ENCODE results near the gene IL10.

IL10 gene

GRCh38 chr1:206772243-206772937 is at the start of gene IL10:
TSS of gene IL10 (minus strand) at chr1:206772494. CDS start at chr1:206772435, 59 bp downstream.
- Histone ChIP-seq H3K9me3 (ENCODE audit: insufficient read depth, low read length) (no peaks in the 10 kb centered on the region), H3K4me3 (ENCODE audit: insufficient read length, low read depth) (no peak within 1 kb of the TSS), H3K9ac (ENCODE audit: insufficient read length, low read depth) (no peak within 1 kb of the TSS), H3K4me1 (ENCODE audit: insufficient read depth, insufficient read length) (peaks cover 17% of the 10 kb centered on the region), H3K36me3 (ENCODE audit: insufficient read depth, insufficient read length, low read length) (no peaks in the 10 kb centered on the region), H3K27me3 (ENCODE audit: insufficient read depth, insufficient read length) (peaks cover 1% of the 10 kb centered on the region)
- DNase-seq (ENCODE audit: low read depth, low spot score) = no peak
- TF ChIP-seq SUZ12 (IDR thresholded peaks at IDR 0.05; ENCODE audit: extremely low read depth, insufficient read depth, insufficient read length) (no peak), YY1 (IDR thresholded peaks at IDR 0.05; ENCODE audit: insufficient read depth, insufficient read length) (no peak), ZNF274 (IDR thresholded peaks at IDR 0.05; ENCODE audit: low read depth, low read length) (no peak)

GRCh38 chr1:206821493-206821892 is 49.2 kb upstream of the IL10 start:
- no peaks in the 10 kb centered on the region for H3K9me3 ChIP-seq (ENCODE audit: insufficient read depth, low read length)
- DNase-seq (ENCODE audit: low read depth, low spot score) = no peak
- H3K36me3 ChIP-seq (ENCODE audit: insufficient read depth, insufficient read length, low read length) = no peaks in the 10 kb centered on the region
- peaks cover 3% of the 10 kb centered on the region for H3K27me3 ChIP-seq (ENCODE audit: insufficient read depth, insufficient read length)
- H3K4me3 ChIP-seq (ENCODE audit: insufficient read length, low read depth) = no peak overlapping the region
- no peaks in the 10 kb centered on the region for H3K4me1 ChIP-seq (ENCODE audit: insufficient read depth, insufficient read length)
- TF ChIP-seq SUZ12 (IDR thresholded peaks at IDR 0.05; ENCODE audit: extremely low read depth, insufficient read depth, insufficient read length) = no peak
- TF ChIP-seq ZNF274 (IDR thresholded peaks at IDR 0.05; ENCODE audit: low read depth, low read length) = no peak
- H3K9ac ChIP-seq (ENCODE audit: insufficient read length, low read depth) = no peak overlapping the region

DNA sequence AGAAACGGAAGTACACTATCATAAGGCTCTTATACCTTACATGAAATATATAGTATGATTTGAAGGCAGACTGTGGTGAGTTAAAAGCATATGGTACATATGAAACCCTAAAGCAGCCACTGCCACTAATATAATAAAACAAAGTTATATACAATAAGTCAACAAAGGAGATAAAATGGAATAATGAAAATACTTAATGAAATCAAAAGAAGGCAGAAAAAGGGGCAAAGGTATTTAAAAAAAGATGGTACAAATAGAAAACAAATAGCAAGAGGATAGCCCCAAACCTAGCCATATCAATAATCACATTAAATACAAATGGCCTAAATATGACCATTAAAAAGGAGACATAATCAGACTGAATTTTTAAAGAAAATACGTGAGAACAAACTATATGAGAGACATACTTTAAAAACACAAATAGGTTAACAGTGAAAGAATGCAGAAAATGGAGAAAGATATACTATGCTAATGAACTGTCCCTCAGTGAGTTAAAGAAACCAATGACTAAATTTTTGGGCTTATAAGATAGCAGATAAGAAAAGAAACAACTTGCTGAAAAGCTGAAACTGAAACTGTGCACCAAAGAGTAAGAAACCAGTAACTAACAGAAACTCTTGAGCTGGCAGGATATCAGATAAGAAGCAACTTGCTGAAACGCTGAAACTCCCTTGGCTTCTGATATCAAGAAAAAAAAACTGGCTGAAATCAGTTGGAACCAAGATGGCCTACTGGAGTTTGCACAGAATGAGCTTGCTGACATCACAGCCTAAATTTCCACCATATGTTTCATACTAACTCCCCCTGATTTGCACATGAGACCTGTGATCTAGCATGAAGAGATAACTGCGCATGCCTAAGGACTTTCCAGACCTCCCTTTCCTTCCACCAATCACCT is 44.3 kb upstream of the IL10 start:
- Histone ChIP-seq H3K4me1 (ENCODE audit: insufficient read depth, insufficient read length) (no peaks in the 10 kb centered on the region), H3K9me3 (ENCODE audit: insufficient read depth, low read length) (peaks cover 14% of the 10 kb centered on the region), H3K36me3 (ENCODE audit: insufficient read depth, insufficient read length, low read length) (no peaks in the 10 kb centered on the region), H3K27me3 (ENCODE audit: insufficient read depth, insufficient read length) (no peaks in the 10 kb centered on the region), H3K9ac (ENCODE audit: insufficient read length, low read depth) (no peak overlapping the region), H3K4me3 (ENCODE audit: insufficient read length, low read depth) (no peak overlapping the region)
- TF ChIP-seq SUZ12 (IDR thresholded peaks at IDR 0.05; ENCODE audit: extremely low read depth, insufficient read depth, insufficient read length) = no peak
- no peak for TF ChIP-seq ZNF274 (IDR thresholded peaks at IDR 0.05; ENCODE audit: low read depth, low read length)
- no peak for TF ChIP-seq YY1 (IDR thresholded peaks at IDR 0.05; ENCODE audit: insufficient read depth, insufficient read length)
- no peak for DNase-seq (ENCODE audit: low read depth, low spot score)

DNA sequence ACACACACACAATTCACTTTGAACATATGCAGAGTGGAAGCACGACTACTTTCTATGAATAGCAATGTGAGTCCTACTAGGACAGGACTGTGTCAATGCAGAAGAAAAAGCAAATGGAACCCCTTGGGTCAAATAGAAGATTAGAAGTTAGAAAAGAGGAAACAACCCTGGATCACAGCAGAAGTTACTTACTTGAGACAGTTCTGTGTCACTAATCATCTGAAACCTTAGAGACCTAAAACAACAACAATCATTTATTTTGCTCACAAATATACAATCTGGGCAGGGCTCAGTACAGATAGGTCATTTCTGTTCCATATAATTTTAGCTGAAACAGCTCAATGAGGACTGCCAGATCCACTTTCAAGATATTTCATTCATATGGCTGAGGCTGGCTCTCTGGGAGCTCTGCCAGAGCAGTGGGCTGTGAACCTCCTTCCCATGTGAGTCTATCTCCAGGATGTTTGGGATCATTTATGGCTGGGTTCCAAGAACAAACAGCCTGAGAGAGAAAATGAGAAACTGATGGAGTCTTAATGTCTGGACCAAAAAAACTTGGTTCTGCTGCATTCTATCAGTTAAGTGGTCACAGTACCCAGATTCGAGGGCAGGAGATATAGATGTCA is 42.5 kb upstream of the IL10 start:
- no peak for DNase-seq (ENCODE audit: low read depth, low spot score)
- TF ChIP-seq SUZ12 (IDR thresholded peaks at IDR 0.05; ENCODE audit: extremely low read depth, insufficient read depth, insufficient read length) (no peak), YY1 (IDR thresholded peaks at IDR 0.05; ENCODE audit: insufficient read depth, insufficient read length) (no peak)

GRCh38 chr1:206812471-206812870 is 40.2 kb upstream of the IL10 start:
- Histone ChIP-seq H3K4me1 (ENCODE audit: insufficient read depth, insufficient read length) (no peaks in the 10 kb centered on the region), H3K9ac (ENCODE audit: insufficient read length, low read depth) (no peak overlapping the region), H3K4me3 (ENCODE audit: insufficient read length, low read depth) (no peak overlapping the region), H3K9me3 (ENCODE audit: insufficient read depth, low read length) (peaks cover 14% of the 10 kb centered on the region), H3K27me3 (ENCODE audit: insufficient read depth, insufficient read length) (no peaks in the 10 kb centered on the region), H3K36me3 (ENCODE audit: insufficient read depth, insufficient read length, low read length) (no peaks in the 10 kb centered on the region)
- no peak for DNase-seq (ENCODE audit: low read depth, low spot score)
- no peak for TF ChIP-seq YY1 (IDR thresholded peaks at IDR 0.05; ENCODE audit: insufficient read depth, insufficient read length)

More for the DNA sequence above, 42.5 kb upstream of the IL10 start:
- Histone ChIP-seq H3K4me3 (ENCODE audit: insufficient read length, low read depth) (no peak overlapping the region), H3K9me3 (ENCODE audit: insufficient read depth, low read length) (peaks cover 14% of the 10 kb centered on the region), H3K4me1 (ENCODE audit: insufficient read depth, insufficient read length) (no peaks in the 10 kb centered on the region), H3K36me3 (ENCODE audit: insufficient read depth, insufficient read length, low read length) (no peaks in the 10 kb centered on the region), H3K9ac (ENCODE audit: insufficient read length, low read depth) (no peak overlapping the region), H3K27me3 (ENCODE audit: insufficient read depth, insufficient read length) (no peaks in the 10 kb centered on the region)

DNA sequence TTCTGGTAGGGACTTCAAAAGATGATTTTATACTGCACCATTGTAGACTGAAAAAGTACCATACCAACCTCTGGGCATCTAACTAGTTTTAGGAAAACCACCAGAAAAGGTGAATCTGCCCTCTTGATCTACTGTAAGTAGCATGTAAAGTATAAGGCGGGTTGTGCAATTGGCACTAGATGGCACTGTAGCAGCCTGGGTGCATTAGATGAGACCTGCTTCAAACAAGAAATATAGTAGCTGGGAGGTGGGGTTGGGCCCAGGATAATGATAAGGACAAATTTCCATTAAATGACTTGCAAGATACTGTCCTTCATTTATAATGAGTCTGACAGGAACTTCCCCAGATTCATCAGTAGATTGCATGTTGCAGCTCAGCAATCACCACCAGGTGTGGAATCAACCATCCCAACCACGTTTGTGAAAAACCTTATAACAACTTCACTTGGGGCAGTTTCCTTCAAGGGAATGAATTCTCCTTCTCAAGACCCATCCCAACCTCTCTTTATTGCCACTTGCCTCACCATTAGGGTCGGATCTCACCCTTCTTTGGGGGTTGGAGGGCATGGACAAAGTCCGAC is 37.3 kb upstream of the IL10 start:
- Histone ChIP-seq H3K9me3 (ENCODE audit: insufficient read depth, low read length) (peaks cover 14% of the 10 kb centered on the region), H3K9ac (ENCODE audit: insufficient read length, low read depth) (no peak overlapping the region), H3K36me3 (ENCODE audit: insufficient read depth, insufficient read length, low read length) (no peaks in the 10 kb centered on the region), H3K27me3 (ENCODE audit: insufficient read depth, insufficient read length) (no peaks in the 10 kb centered on the region), H3K4me1 (ENCODE audit: insufficient read depth, insufficient read length) (no peaks in the 10 kb centered on the region), H3K4me3 (ENCODE audit: insufficient read length, low read depth) (no peak overlapping the region)
- no peak for DNase-seq (ENCODE audit: low read depth, low spot score)
- no peak for TF ChIP-seq YY1 (IDR thresholded peaks at IDR 0.05; ENCODE audit: insufficient read depth, insufficient read length)
- no peak for TF ChIP-seq SUZ12 (IDR thresholded peaks at IDR 0.05; ENCODE audit: extremely low read depth, insufficient read depth, insufficient read length)
- TF ChIP-seq ZNF274 (IDR thresholded peaks at IDR 0.05; ENCODE audit: low read depth, low read length) = no peak

GRCh38 chr1:206808615-206809014 is 36.3 kb upstream of the IL10 start:
- Histone ChIP-seq H3K9me3 (ENCODE audit: insufficient read depth, low read length) (peaks cover 12% of the 10 kb centered on the region), H3K9ac (ENCODE audit: insufficient read length, low read depth) (no peak overlapping the region), H3K27me3 (ENCODE audit: insufficient read depth, insufficient read length) (no peaks in the 10 kb centered on the region), H3K4me1 (ENCODE audit: insufficient read depth, insufficient read length) (no peaks in the 10 kb centered on the region), H3K4me3 (ENCODE audit: insufficient read length, low read depth) (no peak overlapping the region), H3K36me3 (ENCODE audit: insufficient read depth, insufficient read length, low read length) (no peaks in the 10 kb centered on the region)
- no peak for TF ChIP-seq YY1 (IDR thresholded peaks at IDR 0.05; ENCODE audit: insufficient read depth, insufficient read length)
- TF ChIP-seq SUZ12 (IDR thresholded peaks at IDR 0.05; ENCODE audit: extremely low read depth, insufficient read depth, insufficient read length) = no peak
- no peak for TF ChIP-seq ZNF274 (IDR thresholded peaks at IDR 0.05; ENCODE audit: low read depth, low read length)
- peak; percentile 43 for DNase-seq (ENCODE audit: low read depth, low spot score)
